Fibroblast of peridontal ligament (primary cell): ENCODE results near the gene PLGRKT.
"Not testable (repeated sequence)": the region's sequence is repeated elsewhere in the genome, so short reads cannot be mapped to it uniquely, and the experiment has no call there.

Experiments used
- DNase-seq: peaks from one replicate; pipeline ENCODE4 v3.0.0-alpha.2; 2010; ENCODE audit errors: extremely low read depth

PLGRKT gene, protein sequence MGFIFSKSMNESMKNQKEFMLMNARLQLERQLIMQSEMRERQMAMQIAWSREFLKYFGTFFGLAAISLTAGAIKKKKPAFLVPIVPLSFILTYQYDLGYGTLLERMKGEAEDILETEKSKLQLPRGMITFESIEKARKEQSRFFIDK

DNA sequence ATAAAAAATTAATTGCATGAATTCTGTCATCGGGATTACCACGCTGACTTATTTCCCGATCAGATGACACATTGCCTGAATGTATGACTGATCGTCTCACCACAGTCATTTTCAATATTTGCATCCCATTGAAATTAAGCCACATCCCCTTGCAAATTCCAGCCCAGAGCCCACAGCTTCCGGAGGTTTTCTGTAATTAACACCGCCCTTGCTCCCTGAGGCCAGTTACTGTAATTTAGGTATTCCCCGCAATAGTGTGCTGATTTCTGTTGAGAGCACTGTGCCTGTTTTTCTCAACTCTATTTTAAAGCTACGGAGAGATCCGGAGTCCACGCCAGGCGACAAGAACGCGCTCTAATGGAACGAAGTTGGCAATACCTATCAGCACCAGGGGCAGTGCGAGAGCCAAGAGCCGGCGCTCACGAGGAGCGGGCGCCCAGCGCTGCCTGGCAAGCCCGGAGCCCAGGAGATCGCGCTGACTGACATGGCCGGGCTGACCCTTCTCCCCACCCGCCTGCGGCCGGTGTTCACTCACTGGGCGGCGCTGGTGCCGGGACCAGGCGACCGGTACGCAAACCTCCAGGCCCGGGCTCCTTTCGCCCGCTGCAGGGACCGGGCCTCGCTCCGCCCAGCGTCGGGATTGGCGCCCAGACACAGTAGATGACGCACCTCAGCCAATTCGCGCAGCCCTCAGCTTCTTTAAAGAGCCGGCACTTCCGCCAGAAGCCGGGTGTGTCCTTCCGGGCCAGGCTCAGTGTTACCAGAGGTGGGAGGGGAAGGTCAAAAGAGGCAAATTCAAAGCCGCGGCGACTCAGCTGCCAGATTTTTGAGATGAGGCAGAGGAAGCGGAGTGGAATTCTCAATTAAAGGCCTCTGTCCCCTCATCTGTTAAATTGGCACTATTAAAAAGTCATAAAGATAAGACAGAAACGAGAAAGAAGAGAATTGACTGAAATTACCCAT lies at the start of gene PLGRKT:
TSS of gene PLGRKT (minus strand) at position 672 of the 963 bp plus-strand sequence. CDS start 5,948 bp downstream, outside the sequence.
- peak; percentile 88 for DNase-seq

DNA sequence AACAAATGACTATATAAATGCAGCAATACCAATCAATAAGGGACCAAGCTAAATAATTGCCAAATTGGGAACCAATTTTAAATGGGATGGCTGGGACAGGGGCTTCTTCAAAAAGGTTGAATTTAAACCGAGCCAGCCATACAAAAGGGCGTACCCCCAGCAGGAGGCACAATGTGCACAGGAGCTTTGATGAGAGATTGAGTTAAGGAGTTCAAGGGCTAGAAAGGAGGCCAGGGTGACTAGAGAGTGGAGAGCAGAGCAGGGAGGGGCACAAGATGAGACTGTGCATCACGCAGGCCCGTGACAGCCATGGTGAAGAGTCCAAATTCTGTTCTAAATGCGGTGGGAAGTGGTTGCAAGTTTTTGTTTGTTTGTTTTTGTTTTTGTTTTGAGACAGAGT lies 49.3 kb upstream of the PLGRKT start:
- DNase-seq = no peak

DNA sequence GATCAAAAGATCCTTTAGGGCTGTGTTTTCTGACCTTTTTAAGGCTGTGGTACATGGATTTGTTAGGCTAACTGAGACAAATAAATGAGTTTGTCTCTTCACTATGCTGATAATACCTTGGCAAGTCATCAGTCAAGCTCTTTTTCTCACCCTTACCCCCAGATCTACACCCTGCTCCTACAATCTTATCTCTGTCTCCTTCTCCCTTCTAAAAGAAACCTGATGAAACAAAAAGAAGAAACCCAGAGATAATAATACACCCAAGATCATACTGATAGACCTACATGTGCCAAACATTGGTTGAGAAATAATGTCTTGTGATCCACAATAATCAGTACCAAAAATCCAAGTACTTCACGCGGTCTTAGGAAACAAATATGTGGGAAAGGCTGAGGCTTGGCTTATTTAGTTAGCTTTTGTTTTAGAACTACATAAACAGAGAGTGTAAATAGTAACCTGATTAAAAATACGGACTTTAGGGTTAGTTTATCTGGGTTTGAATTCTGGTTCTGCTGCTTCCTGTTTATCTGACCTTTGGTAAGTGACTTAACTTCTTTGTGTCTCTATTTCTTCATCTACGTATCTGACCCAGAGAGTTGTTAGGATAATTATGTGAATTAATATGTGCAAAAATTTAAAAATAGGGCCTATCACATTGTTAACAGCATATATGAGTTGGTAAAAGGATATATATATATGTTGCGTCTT lies 47.8 kb upstream of the PLGRKT start:
- DNase-seq = no peak

DNA sequence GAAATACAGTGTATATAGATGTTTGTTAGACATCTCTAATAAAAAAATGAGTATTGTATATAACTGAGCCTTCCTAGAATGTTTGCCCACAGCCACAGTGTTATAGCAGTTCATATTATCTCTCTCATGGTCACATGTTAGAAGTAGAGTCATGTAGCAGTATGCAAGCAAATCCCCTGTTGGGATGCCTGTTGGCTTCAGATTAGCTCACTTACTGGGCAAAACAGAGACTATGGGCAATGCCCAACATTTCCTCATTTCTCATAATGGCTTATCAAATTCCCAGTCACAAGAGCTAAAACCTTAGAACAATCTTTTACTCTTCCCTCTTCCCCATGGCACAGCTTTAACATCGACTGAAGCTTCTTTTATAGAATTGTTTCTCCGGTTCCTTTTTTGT lies 45.6 kb upstream of the PLGRKT start:
- no peak for DNase-seq

DNA sequence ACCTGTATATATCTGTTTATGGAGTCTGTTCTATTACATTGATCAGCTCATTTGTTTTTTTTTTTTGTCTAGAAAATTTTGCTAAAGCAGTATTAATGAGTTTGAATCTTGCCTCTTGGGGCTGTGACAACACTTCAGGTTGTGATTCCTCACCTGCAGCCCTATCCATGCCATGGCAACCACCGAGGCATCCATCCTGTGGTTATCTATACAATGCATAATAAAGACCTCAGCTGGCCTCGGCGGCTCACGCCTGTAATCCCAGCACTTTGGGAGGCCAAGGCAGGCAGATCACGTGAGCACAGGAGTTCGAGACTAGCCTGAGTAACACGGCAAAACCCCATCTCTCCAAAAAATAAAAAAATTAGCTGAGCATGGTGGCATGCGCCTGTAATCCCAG lies 44.5 kb upstream of the PLGRKT start:
- no peak for DNase-seq

DNA sequence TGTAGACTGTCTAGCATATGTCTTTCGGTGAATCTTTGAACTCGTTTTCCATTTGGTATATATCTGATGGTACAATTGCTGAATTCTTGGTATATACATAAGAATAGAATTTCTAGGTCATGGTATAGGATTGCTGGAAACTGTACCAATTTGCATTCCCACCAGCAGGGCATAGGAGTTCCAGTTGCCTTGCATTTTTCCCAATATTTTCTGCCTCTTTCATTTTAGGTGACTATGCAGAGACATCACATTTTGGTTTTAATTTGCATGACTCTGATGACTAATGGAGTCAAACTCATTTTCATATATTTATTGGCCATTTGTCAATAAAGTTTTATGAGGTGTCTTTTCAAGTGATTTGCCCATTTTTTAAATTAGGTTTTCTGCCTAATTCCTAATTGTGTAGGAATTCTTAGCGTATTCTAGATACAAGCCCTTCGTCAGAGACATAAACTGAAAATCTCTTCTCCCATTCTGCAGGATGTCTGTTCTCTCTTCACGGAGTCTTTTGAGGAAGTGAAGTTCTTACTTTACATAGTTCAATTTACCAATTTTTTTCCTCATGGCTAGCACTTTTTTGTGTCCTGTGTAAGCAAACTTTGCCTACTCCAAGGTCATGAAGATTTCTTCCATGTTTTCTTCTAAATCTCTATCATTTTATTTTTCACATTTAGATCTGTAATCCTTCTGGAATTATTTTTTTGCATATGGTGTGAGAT lies 43.8 kb upstream of the PLGRKT start:
- no peak for DNase-seq

DNA sequence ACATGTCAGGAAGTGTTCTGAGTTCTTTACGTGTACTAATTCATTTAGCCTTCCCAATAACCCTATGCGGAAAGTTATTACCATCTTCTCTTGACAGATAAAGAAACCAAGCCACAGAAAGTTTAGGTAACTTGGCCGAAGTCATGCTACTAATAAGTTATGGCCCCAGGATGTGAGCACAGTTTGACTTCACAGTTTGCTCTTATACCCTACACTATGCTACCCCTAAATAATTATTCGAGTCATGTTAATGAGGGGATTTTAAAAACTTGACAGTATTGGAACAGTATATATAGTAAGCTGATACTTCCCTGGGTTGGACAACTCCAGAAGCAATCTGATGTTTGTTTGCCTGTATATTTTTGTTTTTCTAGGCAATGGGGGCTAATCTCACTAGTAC lies 43.2 kb upstream of the PLGRKT start:
- DNase-seq = no peak

DNA sequence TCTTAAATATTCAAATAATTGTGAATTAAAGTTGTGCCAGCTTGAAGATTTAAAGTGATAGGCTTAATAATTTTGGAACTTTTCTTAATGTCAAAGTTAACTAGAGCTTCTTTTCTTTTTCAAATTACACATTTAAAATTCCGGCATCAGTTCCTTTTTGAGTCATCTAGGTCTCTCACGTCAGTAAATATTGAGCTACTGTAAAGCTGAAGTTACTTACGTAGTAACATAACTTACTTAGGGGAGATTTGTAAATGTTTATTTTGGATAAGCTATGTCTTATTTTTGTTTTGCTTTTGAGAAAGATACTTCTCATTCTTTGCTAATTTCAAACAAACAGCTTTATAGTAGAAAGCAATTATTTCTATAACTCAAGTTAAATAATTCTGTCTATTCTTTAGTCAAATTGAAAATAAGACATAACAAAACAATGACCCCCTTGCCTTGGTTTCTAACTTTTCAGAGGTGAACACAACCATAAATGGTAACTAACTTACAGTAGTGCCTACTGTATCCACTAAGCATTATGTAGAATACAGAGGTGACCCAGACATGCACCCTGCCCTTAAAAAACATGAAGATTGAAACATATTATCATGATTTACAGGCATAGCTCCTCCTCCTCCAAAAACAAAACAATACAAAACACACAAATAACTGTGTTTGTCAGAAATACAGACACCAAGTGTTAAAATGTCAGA lies 42.4 kb upstream of the PLGRKT start:
- DNase-seq = no peak

DNA sequence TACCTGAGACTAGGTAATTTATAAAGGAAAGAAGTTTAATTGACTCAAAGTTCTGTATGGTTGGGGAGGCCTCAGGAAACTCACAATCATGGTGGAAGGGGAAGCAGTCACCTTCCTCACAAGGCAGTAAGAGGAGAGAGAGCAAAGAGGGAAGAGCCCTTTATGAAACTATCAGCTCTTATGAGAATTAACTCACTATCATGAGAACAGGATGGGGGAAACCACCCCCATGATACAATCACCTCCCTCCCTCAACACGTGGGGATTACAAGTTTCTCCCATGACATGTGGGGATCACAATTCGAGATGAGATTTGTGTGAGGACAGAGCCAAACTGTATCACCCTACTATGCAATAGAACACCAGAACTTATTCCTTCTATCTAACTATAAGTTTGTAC lies 40.5 kb upstream of the PLGRKT start:
- no peak for DNase-seq

DNA sequence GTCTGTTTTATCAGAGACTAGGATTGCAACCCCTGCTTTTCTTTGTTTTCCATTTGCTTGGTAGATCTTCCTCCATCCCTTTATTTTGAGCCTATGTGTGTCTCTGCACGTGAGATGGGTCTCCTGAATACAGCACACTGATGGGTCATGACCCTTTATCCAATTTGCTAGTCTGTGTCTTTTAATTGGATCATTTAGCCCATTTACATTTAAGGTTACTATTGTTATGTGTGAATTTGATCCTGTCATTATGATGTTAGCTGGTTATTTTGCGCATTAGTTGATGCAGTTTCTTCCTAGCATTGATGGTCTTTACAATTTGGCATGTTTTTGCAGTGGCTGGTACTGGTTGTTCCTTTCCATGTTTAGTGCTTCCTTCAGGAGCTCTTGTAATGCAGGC lies 37.9 kb upstream of the PLGRKT start:
- DNase-seq = not testable (repeated sequence)

DNA sequence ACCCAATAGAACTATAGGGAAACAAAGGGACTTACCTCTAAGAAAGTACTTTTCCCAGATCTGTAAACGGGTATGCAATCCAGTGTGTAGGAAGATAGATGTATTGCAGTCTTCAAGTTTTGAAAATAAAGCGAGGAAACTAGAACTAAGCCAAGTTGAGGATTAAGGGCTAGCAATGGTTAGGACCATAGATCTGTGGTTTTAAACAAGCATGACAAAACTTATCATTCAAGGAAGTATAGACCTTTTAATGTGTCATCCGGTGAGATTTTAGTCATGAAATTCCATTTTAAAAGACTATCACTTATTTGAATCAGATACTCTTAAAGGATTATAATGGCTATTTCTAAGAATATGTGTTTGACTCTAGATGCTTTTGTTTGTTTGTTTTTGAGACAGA lies 33.1 kb upstream of the PLGRKT start:
- no peak for DNase-seq

DNA sequence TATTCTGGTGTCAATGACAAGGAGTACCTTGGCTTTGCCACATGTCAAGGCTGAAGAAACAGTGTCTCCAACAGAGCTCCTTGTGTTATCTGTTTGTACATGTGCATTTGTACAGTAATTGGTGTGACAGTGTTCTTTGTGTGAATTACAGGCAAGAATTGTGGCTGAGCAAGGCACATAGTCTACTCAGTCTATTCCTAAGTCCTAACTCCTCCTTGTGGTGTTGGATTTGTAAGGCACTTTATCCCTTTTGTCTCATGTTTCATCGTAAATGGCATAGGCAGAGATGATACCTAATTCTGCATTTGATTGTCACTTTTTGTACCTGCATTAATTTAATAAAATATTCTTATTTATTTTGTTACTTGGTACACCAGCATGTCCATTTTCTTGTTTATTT lies 32.4 kb upstream of the PLGRKT start:
- DNase-seq = no peak

DNA sequence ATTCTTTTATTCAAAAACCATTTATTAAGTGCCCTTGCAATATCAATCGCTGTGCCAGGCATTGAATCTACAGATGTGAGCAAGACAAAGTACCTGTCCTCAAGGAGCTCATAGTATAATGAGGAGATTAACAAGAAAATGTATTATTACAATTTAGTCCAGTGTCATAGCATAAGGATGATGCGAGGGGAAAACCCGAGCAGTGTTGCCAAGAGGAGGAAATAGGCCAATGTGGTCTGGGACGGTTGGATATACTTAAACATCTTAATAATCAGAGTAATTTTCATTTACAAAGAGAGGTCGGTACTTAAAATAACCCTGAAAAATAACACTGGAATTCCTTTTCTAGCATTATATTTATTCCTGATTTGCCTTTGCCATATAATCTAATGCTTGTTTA lies 31.1 kb upstream of the PLGRKT start:
- peak; percentile 9 for DNase-seq

DNA sequence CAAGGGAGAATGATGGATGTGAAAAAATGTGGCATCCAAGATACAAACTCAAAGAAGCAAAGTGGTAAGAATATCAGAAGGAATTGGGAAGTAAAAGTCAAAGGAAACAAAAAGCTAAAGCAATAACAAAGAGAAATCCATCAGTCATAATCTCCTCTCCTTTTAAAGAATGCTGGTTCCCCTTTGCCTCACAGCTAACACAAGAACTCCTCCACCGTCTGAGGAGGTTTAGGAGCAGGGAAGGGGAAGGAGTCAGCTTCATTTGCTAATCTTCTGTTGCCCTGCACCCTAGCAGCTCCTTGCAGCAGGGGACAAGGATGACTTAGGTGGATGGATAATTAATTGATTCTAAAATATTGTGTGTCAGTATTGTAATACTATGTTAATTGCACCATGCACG lies 29.0 kb upstream of the PLGRKT start:
- no peak for DNase-seq

DNA sequence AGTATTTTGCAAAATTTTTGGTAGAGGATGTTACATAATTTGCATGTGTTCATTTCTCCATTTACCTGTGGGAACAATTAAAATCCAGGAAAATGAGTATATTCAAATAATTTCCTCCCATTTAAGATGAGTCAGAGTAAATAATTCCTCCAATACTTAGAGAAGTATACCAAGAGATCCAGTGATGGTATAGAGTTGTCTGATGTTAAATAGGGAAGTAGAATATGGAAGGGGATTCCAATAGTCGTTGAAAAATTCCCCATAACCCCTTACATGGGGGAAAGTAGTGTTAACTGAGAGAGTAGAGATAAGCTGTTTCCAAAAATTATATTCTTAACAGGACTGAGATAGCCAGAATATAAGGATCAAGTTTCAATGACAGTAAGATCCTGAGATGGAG lies 28.3 kb upstream of the PLGRKT start:
- no peak for DNase-seq

DNA sequence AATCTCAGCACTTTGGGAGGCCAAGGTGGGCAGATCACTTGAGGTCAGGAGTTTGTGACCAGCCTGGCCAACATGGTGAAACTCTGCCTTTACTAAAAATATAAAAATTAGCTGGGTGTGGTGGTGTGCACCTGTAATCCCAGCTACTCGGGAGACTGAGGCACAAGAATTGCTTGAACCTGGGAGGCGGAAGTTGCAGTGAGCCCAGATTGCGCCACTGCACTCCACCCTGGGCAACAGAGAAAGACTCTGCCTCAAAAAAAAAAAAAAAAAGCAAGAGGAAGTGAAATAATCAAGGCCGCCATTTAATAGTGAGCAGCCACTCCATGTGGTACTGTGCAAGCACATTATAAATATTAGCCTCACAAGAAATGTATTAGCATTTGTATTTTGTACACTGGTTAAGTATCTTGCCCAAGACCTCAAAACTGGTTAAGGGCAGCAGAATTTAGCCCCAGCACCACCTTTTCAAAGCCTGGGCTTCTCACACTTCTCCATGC lies 27.2 kb upstream of the PLGRKT start:
- DNase-seq = not testable (repeated sequence)

DNA sequence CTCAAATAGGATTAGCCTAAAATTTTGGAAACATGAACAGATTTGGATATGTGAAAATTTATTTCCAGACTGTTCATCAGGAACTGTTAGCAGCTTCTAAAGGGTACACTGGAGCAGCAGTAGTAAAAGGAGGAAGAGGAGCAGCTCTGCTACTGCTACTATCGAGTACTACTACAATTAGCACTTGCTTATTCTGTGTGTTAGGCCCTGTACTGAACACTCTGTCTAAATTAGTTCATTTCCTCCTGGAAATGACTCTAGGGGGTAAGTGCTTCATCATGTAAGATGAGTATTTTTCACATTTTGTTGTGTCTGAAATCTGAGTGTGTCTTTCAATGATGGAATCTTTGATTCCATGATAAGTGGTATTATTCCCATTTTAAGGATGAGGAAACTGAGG lies 22.4 kb upstream of the PLGRKT start:
- DNase-seq = no peak

DNA sequence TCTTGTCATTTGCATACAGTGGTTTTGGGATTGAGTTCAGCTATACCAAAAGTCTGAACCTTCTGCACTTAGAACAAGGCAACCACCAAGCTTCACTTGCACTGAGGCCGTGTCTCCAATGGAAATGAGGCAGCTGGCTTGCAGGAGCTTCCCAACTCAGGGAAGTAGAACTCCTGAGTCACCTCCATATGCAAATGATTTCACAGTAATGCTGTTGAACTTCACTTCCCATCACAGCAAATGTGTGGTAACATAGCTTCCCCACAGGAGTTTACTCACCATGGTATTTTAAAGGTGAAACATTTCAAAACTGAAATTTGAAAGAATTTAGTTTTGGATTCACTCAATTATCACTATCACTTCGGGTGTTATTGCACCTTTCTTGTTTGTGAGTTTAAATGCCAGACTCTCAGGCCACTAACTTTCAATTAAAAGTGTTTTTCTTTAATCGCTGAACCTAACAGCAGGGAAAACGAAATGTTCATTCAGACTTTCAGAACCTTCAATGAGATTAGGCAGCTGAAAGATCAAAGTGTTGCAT lies 21.6 kb upstream of the PLGRKT start:
- no peak for DNase-seq

DNA sequence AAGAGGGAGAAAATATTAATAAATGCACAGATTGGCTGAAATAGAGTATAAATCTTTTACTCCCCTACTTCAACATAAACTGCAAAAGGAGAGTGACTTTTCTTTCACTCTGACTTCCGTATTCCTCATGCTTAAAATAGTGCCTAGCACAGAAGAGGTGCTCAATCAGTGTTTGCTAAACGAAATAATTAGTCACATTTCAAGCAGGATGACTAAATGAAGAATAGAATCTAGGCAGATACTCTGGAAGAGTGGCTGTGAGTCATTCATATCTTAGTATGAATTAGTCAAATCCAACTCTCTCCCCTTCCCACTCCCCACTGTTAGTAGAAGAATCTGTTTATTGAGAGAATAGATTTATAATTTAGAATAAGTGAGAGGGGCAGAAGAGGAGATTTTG lies 17.5 kb upstream of the PLGRKT start:
- peak; percentile 48 for DNase-seq

DNA sequence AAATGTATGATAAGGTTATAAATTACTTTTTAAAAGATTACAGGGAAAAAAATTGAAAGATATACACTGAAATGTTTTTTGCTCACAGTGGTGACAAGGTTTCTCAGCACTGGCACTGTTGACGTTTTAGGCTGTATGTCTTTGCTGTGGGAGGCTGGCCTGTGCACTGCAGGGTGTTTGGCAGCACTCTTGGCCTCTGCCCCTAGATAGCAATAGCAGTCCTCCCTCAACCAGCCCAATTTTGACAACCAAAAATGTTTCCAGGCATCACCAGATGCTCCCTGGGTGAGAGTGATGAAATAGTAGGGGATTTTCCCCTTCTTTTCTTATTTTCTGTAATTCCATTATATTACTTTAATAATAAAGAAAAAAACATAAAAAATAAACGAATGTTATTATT lies 15.9 kb upstream of the PLGRKT start:
- DNase-seq = no peak

DNA sequence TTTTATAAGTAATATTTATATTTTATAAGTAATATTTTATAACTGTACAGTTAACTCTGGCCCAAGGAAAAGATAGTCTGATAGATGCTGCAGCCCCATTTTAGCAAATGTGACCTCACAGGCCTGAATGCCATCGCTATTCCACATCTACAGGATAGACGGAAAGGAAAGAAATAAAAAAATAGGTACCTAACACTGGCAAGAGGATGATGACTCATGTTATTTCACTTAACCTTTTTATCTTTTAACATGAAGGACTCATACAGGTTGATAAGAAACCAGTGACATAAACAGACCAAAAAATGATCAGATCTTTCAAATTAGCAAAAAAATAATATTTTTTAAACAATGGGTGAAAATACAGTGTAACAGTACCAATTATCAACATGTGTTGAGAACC lies 15.3 kb upstream of the PLGRKT start:
- no peak for DNase-seq
